Measurements from ENCODE around the gene PLEKHG4B.

The PLEKHG4B gene

DNA sequence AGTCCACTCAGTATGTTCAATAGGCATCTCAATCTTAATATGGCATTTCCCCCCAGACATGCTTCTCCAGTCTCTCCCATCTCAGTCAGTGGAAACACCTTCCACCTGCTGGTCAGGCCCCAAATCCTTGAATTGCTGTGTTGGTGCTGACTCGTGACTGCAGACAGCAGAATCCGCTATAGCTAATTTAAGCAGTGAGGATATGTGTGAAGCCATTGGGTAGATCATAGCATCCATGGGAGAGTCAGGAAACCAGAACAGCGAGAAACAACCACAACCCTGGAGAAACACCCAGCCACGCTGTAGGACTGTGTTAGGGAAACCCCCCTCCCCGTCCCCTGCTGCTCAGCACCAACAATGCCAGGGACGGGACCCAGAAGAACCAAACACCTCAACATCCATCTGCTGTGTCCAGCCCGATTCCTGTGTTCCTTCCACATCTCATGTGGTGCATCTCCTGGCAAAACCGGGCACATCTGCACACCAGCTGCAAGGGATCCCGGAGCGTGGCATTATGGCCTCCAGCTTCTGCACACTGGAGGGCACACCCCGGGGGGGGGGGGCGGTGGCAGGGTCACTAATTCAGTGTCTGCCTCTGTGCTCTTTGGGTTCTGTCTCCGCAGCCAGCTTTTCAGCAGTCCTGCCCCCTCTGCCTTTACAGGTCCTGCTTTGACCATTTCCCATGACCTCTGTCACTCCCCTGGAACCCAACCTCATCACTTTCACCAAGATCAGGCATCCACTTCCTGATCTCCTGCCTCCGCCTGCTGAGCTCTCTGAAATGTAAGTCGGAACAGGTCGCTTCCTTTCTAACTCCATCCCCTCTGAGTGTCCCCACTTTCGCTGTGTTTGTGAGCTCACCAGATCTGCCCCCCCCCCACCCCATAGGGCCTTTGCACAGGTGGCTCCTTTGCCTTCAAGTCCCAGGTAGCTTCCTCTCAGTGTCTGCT lies 2.4 kb upstream of the PLEKHG4B start:
- Histone ChIP-seq H3K27me3 (replicated peaks; ENCODE audit: insufficient read depth, low read length) (peaks cover 57% of the 10 kb centered on the region), H3K79me2 (ENCODE audit: low read length) (no peaks in the 10 kb centered on the region), H3K9me3 (replicated peaks; ENCODE audit: insufficient read depth, low read length) (no peaks in the 10 kb centered on the region)

DNA sequence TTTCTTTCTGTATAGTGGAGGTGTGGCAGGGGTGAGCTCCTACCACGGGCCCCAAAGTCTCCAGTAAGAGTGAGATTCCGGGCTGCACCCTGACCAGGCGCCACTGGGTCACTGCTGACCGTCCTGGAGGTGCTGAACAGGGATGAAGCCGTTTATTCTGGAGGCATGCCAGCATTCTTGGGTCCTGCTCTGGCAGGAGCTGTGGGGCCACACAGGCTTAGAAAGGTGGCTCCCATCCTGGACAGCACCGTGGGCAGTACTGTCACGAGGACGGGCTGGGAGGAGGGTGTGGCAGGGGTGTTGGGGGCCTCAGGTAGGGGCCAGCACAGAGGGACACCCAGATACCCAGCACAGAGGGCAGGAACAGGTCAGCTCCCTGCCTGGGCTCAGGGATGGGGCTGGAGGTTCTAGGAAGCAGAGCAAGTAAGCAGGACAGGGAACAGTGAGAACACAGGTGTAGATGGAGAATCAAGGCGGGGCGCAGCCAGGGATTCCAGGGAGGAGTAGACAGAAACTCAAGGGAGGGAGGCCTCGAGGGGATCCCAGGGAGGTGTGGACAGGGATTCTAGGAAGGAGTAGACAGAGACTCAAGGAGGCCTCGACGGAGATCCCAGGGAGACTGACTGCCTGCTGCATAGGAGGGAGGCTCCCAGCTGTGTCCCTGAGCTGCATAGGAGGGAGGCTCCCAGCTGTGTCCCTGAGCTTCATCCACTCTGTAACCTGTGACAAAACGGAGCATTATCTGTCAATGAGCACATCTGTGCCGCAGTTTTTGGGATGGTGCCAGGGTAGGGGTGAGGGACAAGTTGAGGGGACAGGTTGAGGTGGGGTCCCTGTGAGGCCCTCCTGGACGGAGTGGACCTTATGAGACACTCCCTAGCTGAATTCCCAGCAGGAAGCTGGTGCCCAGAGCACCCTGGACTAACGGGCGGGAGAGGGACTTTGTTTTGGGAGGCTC lies 1.1 kb upstream of the PLEKHG4B start:
- H4K20me1 ChIP-seq (ENCODE audit: insufficient read depth, low read length): no peaks in the 10 kb centered on the region

More for the DNA sequence above, 2.4 kb upstream of the PLEKHG4B start:
- Histone ChIP-seq H3K36me3 (replicated peaks; ENCODE audit: insufficient read depth, low read length) (no peaks in the 10 kb centered on the region), H3K4me3 (ENCODE audit: low read length) (no peak overlapping the region), H3F3A (ENCODE audit: insufficient read depth, low read length) (peaks cover 3% of the 10 kb centered on the region; the same call in 1 of the 2 replicates), H3K4me1 (ENCODE audit: low read length) (no peaks in the 10 kb centered on the region), H2AFZ (ENCODE audit: low read length) (no peak overlapping the region), H3K27ac (ENCODE audit: low read length) (no peak overlapping the region), H4K20me1 (ENCODE audit: insufficient read depth, low read length) (no peaks in the 10 kb centered on the region), H3K4me2 (ENCODE audit: low read depth, low read length) (no peak overlapping the region), H3K9me2 (replicated peaks; ENCODE audit: insufficient read depth, low read length) (no peaks in the 10 kb centered on the region), H3K9ac (ENCODE audit: low read length) (no peak overlapping the region)
- DNase-seq: no peak
- TF ChIP-seq, protein P1, sequence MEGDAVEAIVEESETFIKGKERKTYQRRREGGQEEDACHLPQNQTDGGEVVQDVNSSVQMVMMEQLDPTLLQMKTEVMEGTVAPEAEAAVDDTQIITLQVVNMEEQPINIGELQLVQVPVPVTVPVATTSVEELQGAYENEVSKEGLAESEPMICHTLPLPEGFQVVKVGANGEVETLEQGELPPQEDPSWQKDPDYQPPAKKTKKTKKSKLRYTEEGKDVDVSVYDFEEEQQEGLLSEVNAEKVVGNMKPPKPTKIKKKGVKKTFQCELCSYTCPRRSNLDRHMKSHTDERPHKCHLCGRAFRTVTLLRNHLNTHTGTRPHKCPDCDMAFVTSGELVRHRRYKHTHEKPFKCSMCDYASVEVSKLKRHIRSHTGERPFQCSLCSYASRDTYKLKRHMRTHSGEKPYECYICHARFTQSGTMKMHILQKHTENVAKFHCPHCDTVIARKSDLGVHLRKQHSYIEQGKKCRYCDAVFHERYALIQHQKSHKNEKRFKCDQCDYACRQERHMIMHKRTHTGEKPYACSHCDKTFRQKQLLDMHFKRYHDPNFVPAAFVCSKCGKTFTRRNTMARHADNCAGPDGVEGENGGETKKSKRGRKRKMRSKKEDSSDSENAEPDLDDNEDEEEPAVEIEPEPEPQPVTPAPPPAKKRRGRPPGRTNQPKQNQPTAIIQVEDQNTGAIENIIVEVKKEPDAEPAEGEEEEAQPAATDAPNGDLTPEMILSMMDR (IDR thresholded peaks at IDR 0.05; ENCODE audit: low read length): no peak
- TF ChIP-seq EZH2phosphoT487 (IDR thresholded peaks at IDR 0.05; ENCODE audit: low read length) (no peak), EZH2 (optimal IDR thresholded peaks at IDR 0.05; ENCODE audit: low read depth, low read length) (no peak)

More for the DNA sequence above, 1.1 kb upstream of the PLEKHG4B start:
- H3K9me2 ChIP-seq (replicated peaks; ENCODE audit: insufficient read depth, low read length): no peaks in the 10 kb centered on the region
- no peak overlapping the region for H3K4me3 ChIP-seq (ENCODE audit: low read length)
- no peak for TF ChIP-seq EZH2phosphoT487 (IDR thresholded peaks at IDR 0.05; ENCODE audit: low read length)
- no peak for TF ChIP-seq EZH2 (optimal IDR thresholded peaks at IDR 0.05; ENCODE audit: low read depth, low read length)
- TF ChIP-seq, protein P1 (IDR thresholded peaks at IDR 0.05; ENCODE audit: low read length): no peak
- peaks cover 3% of the 10 kb centered on the region; the same call in 1 of the 2 replicates for H3F3A ChIP-seq (ENCODE audit: insufficient read depth, low read length)
- H3K27ac ChIP-seq (ENCODE audit: low read length): no peak overlapping the region
- no peaks in the 10 kb centered on the region for H3K36me3 ChIP-seq (replicated peaks; ENCODE audit: insufficient read depth, low read length)
- no peak overlapping the region for H3K9ac ChIP-seq (ENCODE audit: low read length)
- H2AFZ ChIP-seq (ENCODE audit: low read length): no peak overlapping the region
- no peaks in the 10 kb centered on the region for H3K79me2 ChIP-seq (ENCODE audit: low read length)
- H3K4me2 ChIP-seq (ENCODE audit: low read depth, low read length): no peak overlapping the region
- H3K4me1 ChIP-seq (ENCODE audit: low read length): no peaks in the 10 kb centered on the region
- H3K9me3 ChIP-seq (replicated peaks; ENCODE audit: insufficient read depth, low read length): no peaks in the 10 kb centered on the region
- peaks cover 70% of the 10 kb centered on the region for H3K27me3 ChIP-seq (replicated peaks; ENCODE audit: insufficient read depth, low read length)
- no peak for DNase-seq

Measured in MM.1S (cell line).